Left lung (tissue), 10 donors: ENCODE data around the gene NUDT3. TPM values are rescaled to one million over a fixed set of nuclear protein-coding genes. Genes with fewer than 3 reads are reported as not detected.

Experiments
- ATAC-seq: fragments of 200-7000 bp; cut with Tn5 transposase; one replicate; pipeline ENCODE4 v1.9.1; 2020; ENCODE audit warnings: moderate library complexity
- DNase-seq, 4 donors: peaks; one replicate each; pipeline ENCODE4 v3.0.0-alpha.2; 2013 to 2020
- H3K27ac ChIP-seq, 2 donors: fragments of 200-600 bp; sonication (generic) in 1 of 2; one replicate each; pipeline versions ENCODE4 v1.5.0 to v1.8.0; 2020 to 2021
- H3K27me3 ChIP-seq, 2 donors: fragments of 200-600 bp; sonication (generic) in 1 of 2; one replicate each; pipeline versions ENCODE4 v1.5.0 to v1.8.0; 2020 to 2021
- H3K36me3 ChIP-seq, 2 donors: fragments of 200-600 bp; sonication (generic) in 1 of 2; one replicate each; pipeline versions ENCODE4 v1.5.0 to v1.8.0; 2020 to 2021
- H3K4me1 ChIP-seq, 2 donors: fragments of 200-600 bp; one replicate each; pipeline ENCODE4 v1.8.0; 2021
- H3K4me3 ChIP-seq, 2 donors: fragments of 200-600 bp; sonication (generic) in 1 of 2; one replicate each; pipeline versions ENCODE4 v1.5.0 to v1.8.0; 2020 to 2021; ENCODE audit warnings: mild to moderate bottlenecking in 1 of 2
- H3K9me3 ChIP-seq, 2 donors: fragments of 200-600 bp; sonication (generic) in 1 of 2; one replicate each; pipeline versions ENCODE4 v1.5.0 to v1.8.0; 2020 to 2021
- CTCF ChIP-seq, 2 donors: fragments of 200-600 bp; sonication (generic) in 1 of 2; IDR thresholded peaks; one replicate each; pipeline versions ENCODE4 v1.5.0 to v1.8.0; 2021; ENCODE audit warnings: antibody characterized with exemption in 2 of 2
- intact Hi-C, 2 donors: fragments of 100-400 bp; cut with DNase I; formaldehyde crosslinking; loops; one replicate each; pipeline versions ENCODE4 v1.11.2 to v1.14.2; 2022
- polyA plus RNA-seq, 6 donors: library from polyadenylated mRNA; unstranded; fragments of 120-200 nt; gene quantifications; one replicate each; pipeline ENCODE4 v1.2.1, GENCODE V29; 2013; ENCODE audit not compliant: insufficient read length in 6 of 6
- total RNA-seq, 2 donors: library from RNA; stranded (reverse); fragmentation: NEBNext Ultra II Directional; extraction: Animal tissue kit (Norgen Biotek cat#: 25700); gene quantifications; one replicate each; pipeline ENCODE4 v1.2.1, GENCODE V29; 2021
- donor health status: DM: no; HTN: yes; CAD: no.
- donor health status: DM: no; HTN: no; CAD: no.

Gene NUDT3
- total and polyA plus RNA-seq, 8 donors, result 10.5 to 27.9 (median 14.9) TPM

- TF ChIP-seq CTCF (IDR thresholded peaks at IDR 0.05), result no peak
- no peaks in the 10 kb centered on the region for H3K27me3 ChIP-seq
- DNase-seq (peak in 1 of 4 donors; percentile 50), ATAC-seq (no peak)
- no peak overlapping the region for H3K4me3 ChIP-seq
- no peaks in the 10 kb centered on the region for H3K9me3 ChIP-seq
- peaks cover 0 to 41% of the 10 kb centered on the region in 2 donors for H3K36me3 ChIP-seq
- intact Hi-C loops, result no loop called here
- H3K4me1 ChIP-seq, result peaks cover 15 to 62% of the 10 kb centered on the region in 2 donors
- no peak overlapping the region for H3K27ac ChIP-seq
Measured at GRCh38 chr6:34240329-34241248, 151.9 kb downstream of the NUDT3 start.

GRCh38 chr6:34239893-34240292 lies 152.6 kb downstream of the NUDT3 start:
- Histone ChIP-seq H3K36me3 (peaks cover 0 to 38% of the 10 kb centered on the region in 2 donors), H3K9me3 (no peaks in the 10 kb centered on the region), H3K27me3 (no peaks in the 10 kb centered on the region), H3K4me1 (peaks cover 15 to 60% of the 10 kb centered on the region in 2 donors), H3K27ac (no peak overlapping the region), H3K4me3 (no peak overlapping the region)
- ATAC-seq (no peak), DNase-seq (no peak)
- intact Hi-C loops, result no loop called here
- no peak for TF ChIP-seq CTCF (IDR thresholded peaks at IDR 0.05)

- Histone ChIP-seq H3K27ac (no peak overlapping the region), H3K27me3 (no peaks in the 10 kb centered on the region), H3K4me3 (no peak overlapping the region), H3K4me1 (peaks cover 12 to 56% of the 10 kb centered on the region in 2 donors), H3K9me3 (no peaks in the 10 kb centered on the region), H3K36me3 (peaks cover 0 to 38% of the 10 kb centered on the region in 2 donors)
- DNase-seq (no peak), ATAC-seq (no peak)
- no peak for TF ChIP-seq CTCF (IDR thresholded peaks at IDR 0.05)
- intact Hi-C loops, result no loop called here
Measured at GRCh38 chr6:34239500-34239825, 153.0 kb downstream of the NUDT3 start.

- H3K27ac ChIP-seq, result peak overlapping the region in 1 of 2 donors; percentile 70
- no peaks in the 10 kb centered on the region for H3K9me3 ChIP-seq
- H3K4me1 ChIP-seq, result peaks cover 6 to 50% of the 10 kb centered on the region in 2 donors
- H3K27me3 ChIP-seq, result no peaks in the 10 kb centered on the region
- H3K4me3 ChIP-seq, result peak overlapping the region in 1 of 2 donors; percentile 68
- DNase-seq (no peak), ATAC-seq (no peak)
- TF ChIP-seq CTCF (IDR thresholded peaks at IDR 0.05), result no peak
- intact Hi-C loops, result no loop called here
- H3K36me3 ChIP-seq, result peaks cover 0 to 38% of the 10 kb centered on the region in 2 donors
Measured at GRCh38 chr6:34238585-34239499, 153.6 kb downstream of the NUDT3 start.
